Measurements from ENCODE around the gene RRP12.
"Not testable (repeated sequence)": the region's sequence is repeated elsewhere in the genome, so short reads cannot be mapped to it uniquely, and the experiment has no call there.

Gene RRP12
- long read RNA-seq, donor 1, full-length matches to known transcripts: 1 of 1 reads
- long read RNA-seq, donor 1, partial matches to known transcripts: 0 of 1 reads
- long read RNA-seq, donor 1, other reads (novel, unspliced or antisense): 0 of 1 reads
- long read RNA-seq, donor 2, full-length matches to known transcripts: 1 of 1 reads
- long read RNA-seq, donor 2, partial matches to known transcripts: 0 of 1 reads
- long read RNA-seq, donor 2, other reads (novel, unspliced or antisense): 0 of 1 reads
- long read RNA-seq, donor 3, partial matches to known transcripts: 35 of 36 reads
- long read RNA-seq, donor 3, other reads (novel, unspliced or antisense): 0 of 36 reads
- long read RNA-seq, donor 4, partial matches to known transcripts: 115 of 119 reads
- long read RNA-seq, donor 4, other reads (novel, unspliced or antisense): 0 of 119 reads
- long read RNA-seq, donor 5, full-length matches to known transcripts: 4 of 4 reads
- long read RNA-seq, donor 5, partial matches to known transcripts: 0 of 4 reads
- long read RNA-seq, donor 5, other reads (novel, unspliced or antisense): 0 of 4 reads
- long read RNA-seq, donor 6, full-length matches to known transcripts: 2 of 2 reads
- long read RNA-seq, donor 6, partial matches to known transcripts: 0 of 2 reads
- long read RNA-seq, donor 6, other reads (novel, unspliced or antisense): 0 of 2 reads
- long read RNA-seq, donor 7, full-length matches to known transcripts: 6 of 237 reads
- long read RNA-seq, donor 7, partial matches to known transcripts: 33 of 237 reads
- long read RNA-seq, donor 7, other reads (novel, unspliced or antisense): 198 of 237 reads
- long read RNA-seq, donor 8, full-length matches to known transcripts: 3 of 123 reads
- long read RNA-seq, donor 8, partial matches to known transcripts: 120 of 123 reads
- long read RNA-seq, donor 8, other reads (novel, unspliced or antisense): 0 of 123 reads

- DNase-seq: peak; percentile 84
These were observed at the start of gene RRP12 for GRCh38 chr10:97400665-97401454. Gene RRP12, minus strand, starts transcription at chr10:97401340. Its CDS starts 109 bp downstream, at chr10:97401231.

GRCh38 chr10:97450828-97451227 lies 49.7 kb upstream of the RRP12 start:
- DNase-seq: no peak

GRCh38 chr10:97445722-97446639 lies 44.8 kb upstream of the RRP12 start, which contains the start of the genes EXOSC1 and ZDHHC16:
Gene EXOSC1, minus strand, starts transcription at chr10:97446006. Its CDS starts 21 bp downstream, at chr10:97445985.
Gene ZDHHC16, plus strand, starts transcription at chr10:97446175. Its CDS starts 5,501 bp downstream, at chr10:97451676.
- DNase-seq: peak; percentile 86

GRCh38 chr10:97445357-97445721 lies 44.2 kb upstream of the RRP12 start:
- no peak for DNase-seq

GRCh38 chr10:97444212-97444611 lies 43.1 kb upstream of the RRP12 start:
- no peak for DNase-seq

- DNase-seq: no peak
These were observed 41.1 kb upstream of the RRP12 start for GRCh38 chr10:97442277-97442676.

GRCh38 chr10:97435211-97435610 lies 34.1 kb upstream of the RRP12 start:
- DNase-seq: no peak

GRCh38 chr10:97434557-97434956 lies 33.4 kb upstream of the RRP12 start:
- DNase-seq: no peak

GRCh38 chr10:97434055-97434454 lies 32.9 kb upstream of the RRP12 start:
- no peak for DNase-seq

GRCh38 chr10:97428572-97428981 lies 27.4 kb upstream of the RRP12 start:
- DNase-seq: no peak

- peak; percentile 46 for DNase-seq
These were observed 26.5 kb upstream of the RRP12 start for GRCh38 chr10:97427571-97428179.

GRCh38 chr10:97426776-97427570 lies 25.8 kb upstream of the RRP12 start:
- DNase-seq: peak; percentile 39

- DNase-seq: peak; percentile 97
These were observed 25.0 kb upstream of the RRP12 start, which contains the start of gene PGAM1 for GRCh38 chr10:97425964-97426775. Gene PGAM1, plus strand, starts transcription at chr10:97426191. Its CDS starts 117 bp downstream, at chr10:97426308.

- DNase-seq: not testable (repeated sequence)
These were observed 22.6 kb upstream of the RRP12 start for GRCh38 chr10:97423757-97424098.

- no peak for DNase-seq
These were observed 15.4 kb upstream of the RRP12 start for GRCh38 chr10:97416565-97416964.

GRCh38 chr10:97412891-97413304 lies 11.8 kb upstream of the RRP12 start:
- no peak for DNase-seq

- no peak for DNase-seq
These were observed 10.3 kb upstream of the RRP12 start for GRCh38 chr10:97411406-97411805.

- DNase-seq: no peak
These were observed 7.4 kb upstream of the RRP12 start for GRCh38 chr10:97408496-97408992.

GRCh38 chr10:97407952-97408248 lies 6.8 kb upstream of the RRP12 start:
- DNase-seq: no peak
